HG02763 (cell line): ENCODE results near the gene FSTL5.

Experiments
- ATAC-seq: cut with Tn5 transposase; IDR thresholded peaks from one replicate; pipeline ENCODE4 v1.9.1; 2021; ENCODE audit warnings: mild to moderate bottlenecking, moderate library complexity; ENCODE audit not compliant: unreplicated experiment

Gene FSTL5

DNA sequence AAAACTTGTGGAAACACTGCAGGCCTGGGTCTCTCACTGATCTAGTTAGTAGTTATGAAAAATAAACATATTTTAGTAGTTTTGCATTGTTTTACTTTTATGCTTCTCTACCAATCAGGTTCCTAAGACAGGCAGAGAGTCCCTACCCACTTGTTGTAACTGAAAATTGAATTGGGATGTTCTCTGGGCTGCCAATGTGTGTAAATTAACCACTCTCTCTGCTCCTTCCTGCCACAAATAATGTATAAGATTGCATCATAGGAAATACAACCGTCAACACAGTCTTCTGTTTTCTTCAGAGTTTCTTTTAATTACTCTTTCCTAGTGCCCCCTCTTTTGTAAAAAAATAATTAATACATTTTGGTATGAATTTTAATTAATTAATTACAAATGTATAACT, 677.3 kb downstream of the FSTL5 start:
- no peak for ATAC-seq

DNA sequence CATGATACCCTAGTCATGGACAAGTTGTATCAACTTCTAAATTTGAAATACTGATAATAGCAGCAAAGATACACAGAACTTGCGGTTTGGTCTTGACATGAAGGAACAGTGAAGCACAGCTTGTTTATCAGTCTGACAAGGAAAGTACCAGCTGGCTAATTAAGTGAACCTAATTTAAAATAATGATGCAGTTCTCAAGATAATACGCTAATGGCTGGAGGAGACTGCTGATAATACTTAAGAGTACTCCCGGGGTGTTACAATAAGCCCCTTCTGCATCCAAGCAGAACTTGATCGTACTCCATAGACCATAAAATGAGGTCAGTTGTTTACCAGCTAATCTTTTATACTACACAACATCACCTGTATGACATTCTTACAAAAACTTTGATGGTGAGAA, 697.5 kb downstream of the FSTL5 start:
- no peak for ATAC-seq

DNA sequence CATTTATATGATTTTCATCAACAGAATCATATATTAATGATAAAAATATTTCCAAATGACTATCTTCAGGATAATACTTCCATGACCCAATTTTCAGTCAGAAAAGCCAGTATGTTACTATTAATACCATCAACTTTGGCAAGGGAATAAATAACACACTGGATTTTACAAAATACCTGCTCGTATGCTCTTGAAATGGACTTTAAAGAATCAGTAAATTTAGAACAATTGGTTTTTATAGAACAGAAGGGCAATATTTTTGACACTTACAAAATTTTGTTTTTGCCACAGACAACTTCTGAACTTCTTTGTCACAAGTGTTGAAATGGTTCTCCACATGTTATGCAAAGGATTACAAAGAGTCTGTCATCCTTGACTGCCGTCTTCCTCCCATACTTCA, 700.4 kb downstream of the FSTL5 start:
- ATAC-seq, result no peak

DNA sequence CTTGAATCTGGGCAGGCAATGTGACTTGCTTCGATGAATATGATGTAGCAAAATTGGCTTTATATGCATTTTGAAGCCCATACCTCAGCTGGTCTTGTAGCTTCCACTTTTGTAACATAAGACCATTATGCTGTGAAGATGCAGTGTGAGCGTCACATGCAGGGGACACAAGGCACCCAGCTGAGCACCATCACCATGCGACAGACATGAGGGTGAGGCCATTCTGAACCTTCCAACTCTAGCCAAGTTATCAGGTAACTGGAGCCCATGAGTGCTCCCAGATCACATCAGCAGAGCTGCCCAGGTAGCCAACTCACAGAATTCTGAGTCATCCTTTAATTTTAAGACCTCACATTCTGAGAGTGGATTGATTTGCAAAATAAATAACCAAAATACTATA, 705.9 kb downstream of the FSTL5 start:
- no peak for ATAC-seq

DNA sequence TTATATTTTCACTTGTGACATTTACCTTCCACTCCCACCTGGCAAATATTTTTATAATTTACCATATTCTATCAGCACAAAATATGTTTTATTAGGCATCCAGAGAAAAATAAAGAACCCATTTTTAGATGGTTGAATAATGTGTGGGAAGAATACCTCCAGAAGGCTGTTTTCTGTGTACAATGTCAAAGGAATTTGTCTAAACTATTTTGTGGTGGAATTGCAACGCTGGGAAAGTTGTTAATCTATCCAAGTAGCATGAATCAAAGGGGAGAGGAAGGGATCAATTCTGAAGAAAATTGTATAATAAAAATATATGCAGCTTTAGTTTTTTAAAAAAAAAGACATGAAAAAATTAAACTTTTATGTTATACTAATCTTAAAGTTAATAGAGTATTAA, 706.5 kb downstream of the FSTL5 start:
- ATAC-seq, result no peak

DNA sequence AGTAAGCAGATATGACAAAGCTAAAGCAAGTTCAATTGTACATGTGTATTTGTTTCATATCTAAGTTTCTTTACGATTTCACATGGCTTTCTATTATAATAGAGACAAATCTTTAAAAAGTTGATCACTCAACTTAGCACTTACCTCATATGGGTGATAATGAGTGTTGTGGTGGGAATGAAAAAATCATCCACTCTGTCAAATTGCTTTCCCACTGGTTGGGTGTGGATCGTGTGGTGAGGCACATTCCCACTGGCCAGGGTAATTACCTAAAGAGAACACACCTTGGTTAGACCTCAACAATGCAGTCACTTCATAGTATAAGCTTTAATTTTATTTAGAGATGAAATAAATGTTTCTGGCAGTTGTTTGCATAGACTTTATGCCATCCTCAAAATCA, 708.9 kb downstream of the FSTL5 start:
- ATAC-seq, result no peak

DNA sequence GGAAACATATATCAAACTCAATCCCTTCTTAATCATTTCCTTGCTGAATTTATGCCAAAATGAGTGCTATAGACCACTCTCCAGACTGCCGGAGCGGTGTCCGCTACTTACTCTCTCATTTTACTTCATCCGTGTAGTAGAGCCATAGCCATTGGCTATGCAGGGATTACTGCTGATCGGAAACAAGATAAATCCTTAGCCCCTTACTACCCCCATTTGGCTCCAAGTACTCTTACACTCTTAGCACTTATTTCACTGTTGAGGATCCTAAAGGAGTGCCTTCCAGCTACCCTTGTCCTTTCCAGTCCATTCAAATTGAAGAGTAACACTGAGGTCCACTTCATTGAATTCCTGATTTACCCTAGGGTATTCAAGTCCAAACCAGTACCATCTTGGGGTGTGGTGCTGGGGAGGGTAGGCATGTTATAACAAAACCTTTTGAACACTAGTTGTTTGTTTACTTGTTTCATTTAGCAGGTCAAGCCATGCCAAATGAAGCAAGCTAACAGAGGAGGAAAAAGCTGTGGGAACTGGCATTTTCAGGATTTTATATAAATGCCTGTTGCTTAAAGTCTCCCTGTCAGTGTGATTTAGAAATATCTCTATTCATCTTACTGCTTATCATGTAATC, 715.1 kb downstream of the FSTL5 start:
- ATAC-seq, result no peak

DNA sequence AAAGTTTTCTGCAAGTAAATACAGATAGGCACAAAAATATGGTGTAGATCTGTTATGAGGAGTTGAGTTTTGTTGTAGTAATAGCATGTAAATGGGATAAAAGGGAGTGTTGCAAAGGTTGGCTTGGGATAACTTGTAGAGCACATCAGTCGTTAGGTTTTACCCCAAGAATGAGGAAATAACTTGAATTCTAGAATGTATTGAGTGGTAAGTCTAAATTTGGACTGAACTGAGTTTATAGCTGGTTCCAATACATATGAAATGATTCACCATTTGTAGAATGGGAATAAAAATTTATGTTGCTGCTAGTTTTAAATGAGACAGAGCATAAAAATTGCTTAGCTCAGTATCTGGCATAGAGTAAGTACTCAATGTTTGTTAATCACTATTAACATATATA, 719.2 kb downstream of the FSTL5 start:
- no peak for ATAC-seq

DNA sequence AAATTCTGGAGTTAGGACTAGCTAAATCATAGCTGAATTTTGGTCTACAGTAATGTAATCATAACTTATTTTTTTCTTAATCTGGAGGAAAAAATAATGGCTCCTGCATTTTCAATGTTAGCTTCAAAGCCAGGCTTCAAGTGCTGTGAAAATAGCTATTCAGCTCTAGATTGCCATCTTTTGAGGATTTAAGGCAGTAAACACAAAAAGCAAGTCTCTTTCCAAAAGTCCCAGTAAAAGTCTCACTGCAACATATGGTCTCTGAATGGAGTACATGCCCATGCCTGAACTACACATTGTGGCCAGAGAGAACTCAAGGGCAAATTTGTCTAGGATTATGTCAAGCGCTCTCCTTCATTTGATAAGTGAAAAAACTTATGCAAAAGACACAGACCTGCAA, 720.9 kb downstream of the FSTL5 start:
- ATAC-seq, result no peak

DNA sequence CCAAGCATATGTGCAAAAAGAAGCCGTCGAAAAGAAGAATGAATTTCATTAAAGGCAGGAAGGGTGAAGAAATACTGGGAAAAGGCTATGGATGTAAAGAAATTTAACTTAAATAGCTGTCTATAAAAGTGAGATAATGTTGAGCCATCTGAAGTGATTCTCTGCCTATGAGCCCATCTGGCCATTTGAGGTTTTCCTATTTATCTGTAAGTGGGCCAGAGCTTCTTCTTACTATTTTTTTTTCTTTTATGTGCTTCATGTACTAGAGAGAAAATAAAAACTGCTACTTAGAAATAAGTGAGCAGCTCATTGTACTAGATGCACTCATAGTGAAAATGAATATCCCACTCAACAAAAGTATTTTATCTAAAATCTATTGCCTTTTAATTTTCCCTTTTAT, 725.7 kb downstream of the FSTL5 start:
- ATAC-seq, result no peak

DNA sequence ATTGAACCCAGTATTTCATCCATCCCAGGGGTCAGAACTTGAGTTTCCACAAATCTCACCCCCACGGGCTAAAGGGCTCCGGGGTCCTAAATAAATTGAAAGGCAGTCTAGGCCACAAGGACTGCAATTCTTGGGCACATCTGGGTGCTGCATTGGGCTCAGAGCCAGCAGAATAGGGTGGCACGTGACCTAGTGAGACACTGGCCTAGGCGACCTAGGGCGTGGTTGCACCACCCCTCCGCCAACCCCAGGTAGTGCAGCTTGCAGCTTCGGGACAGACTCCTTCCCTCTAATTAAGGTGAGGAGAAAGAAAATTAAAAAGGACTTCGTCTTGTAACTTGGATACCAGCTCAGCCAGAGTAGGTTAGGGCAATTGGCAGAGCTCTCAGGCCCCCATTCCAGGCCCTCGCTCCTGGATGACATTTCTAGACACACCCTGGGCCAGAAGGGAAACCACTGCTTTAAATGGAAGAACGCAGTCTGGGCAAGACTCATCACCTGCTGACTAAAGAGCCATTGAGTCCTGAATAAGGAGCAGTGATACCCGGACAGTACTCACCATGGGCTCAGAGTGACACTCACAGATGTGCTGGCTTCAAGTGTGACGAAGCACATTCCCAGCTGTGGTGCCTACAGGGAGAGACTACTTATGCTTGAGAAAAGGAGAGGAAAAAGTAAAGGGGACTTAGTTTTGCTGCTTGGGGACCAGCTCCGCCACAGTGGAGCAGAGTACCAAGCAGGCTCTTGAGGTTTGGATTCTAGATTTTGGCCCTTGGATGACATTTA, 735.4 kb downstream of the FSTL5 start:
- ATAC-seq, result no peak

DNA sequence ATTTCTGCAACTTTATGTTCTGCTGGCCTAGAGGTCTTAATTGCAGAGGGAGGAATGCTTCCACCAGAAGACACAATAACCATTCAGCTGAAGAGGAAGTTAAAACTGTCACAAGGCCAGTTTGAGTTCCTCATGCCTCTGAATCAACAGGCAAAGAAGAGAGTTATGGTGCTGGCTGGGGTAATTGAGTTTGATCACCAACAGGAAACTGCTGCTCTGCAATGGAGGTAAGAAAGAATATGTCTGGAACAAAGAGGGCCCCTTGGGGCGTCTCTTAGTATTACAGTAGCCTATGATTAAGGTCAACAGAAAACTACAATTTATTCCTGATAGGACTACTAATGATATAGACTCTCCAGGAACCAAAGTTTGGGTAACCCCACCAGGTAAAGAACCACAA, 744.0 kb downstream of the FSTL5 start:
- ATAC-seq, result no peak

DNA sequence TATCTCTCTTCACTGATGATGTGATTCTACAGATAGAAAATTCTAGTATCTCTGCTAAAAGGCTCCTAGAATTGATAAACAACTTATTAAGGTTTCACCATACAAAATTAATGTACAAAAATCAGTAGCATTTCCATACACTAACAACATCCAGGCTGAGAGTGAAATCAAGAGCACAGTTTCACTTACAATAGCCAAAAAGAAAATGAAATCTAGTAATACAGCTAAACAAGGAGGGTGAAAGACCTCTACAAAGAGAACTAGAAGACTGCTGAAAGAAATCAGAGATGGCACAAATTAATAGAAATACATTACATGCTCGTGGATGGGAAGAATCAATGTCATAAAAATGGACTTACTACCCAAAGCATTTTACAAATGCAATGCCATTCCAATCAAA, 751.9 kb downstream of the FSTL5 start:
- no peak for ATAC-seq

DNA sequence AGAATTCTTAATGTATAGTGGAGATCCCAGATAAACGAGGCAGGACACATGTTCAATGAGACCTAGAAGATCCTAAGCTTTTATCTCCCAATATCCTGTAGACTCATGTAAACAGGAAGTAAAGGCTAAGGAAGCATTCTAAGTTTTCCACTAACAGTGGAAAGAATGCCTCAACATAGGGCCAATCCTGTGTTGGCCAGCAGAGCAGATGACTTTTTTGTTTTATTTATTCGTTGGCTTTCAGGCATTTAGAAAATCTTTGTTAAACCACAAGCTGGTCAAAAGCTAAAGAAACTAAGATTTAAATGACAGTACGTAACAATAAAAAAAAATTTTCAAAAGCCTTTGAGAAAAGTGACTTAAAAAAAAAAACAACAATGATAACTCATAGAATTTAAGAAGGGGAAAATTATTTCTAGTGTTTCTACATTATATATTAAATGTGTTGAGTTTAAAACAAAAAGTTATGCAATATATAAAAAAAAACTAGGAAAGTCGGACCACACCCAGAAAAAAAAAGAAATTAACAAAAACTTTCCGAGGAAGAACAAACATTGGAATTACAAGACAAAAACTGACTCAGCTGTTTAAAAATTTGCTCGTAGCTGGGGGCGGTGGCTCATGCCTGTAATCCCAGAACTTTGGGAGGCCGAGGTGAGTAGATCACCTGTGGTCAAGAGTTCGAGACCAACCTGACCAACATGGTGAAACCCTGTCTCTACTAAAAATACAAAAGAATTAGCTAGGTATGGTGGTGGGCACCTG, 759.3 kb downstream of the FSTL5 start:
- ATAC-seq, result no peak

DNA sequence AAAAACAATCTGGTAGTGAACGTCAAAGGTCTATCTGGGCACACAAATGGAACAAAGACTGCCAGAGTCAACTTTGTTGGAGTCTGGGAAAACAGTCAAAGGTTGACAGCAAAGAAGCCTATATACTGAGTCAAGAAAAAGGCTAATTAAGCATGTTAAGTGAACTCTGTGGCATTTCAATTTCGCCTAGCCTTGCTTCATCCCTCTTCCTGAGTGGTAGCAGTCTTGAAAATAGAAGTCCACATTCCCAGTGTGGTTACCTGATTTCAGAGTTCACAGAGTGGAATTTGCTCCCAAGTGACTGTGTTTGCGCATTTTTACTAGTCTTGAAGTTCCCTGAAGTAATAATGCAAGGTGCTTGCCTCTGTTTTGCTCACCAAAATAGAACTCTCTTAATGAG, 760.0 kb downstream of the FSTL5 start:
- ATAC-seq, result no peak

DNA sequence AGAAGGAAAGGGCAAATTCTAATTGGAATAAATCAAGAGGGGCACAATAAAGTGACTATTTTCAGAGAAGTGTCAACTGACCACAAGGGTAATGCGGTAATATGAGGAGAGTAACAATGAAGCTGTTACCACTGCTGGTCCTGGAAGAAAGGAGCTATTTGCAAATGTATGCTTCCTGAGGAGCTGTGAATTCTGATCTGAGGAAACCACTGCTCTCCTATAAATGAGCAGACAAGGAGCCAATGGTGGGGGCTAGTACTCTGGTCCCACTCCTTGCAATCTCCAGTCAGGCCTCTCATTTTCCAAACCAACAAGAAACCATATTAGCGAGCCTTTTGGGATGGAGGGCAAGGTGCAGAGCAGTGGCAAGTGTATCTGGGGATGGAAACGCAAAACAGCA, 770.2 kb downstream of the FSTL5 start:
- no peak for ATAC-seq

DNA sequence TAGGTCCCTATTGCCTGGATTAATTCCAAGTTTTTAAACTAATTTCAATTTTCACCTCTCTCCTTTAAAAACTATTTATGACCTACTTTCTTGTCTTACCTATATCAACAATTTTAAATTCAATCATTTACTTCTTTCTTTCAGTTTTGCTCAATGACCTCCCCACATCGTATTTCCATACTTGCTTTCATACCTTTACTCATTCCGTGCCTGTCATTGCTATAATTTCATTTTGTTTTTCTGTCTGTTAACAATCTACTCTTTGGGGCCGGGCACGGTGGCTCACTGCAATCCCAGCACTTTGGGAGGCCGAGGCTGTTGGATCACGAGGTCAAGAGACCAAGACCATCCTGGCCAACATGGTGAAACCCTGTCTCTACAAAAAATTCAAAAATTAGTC, 781.1 kb downstream of the FSTL5 start:
- no peak for ATAC-seq

DNA sequence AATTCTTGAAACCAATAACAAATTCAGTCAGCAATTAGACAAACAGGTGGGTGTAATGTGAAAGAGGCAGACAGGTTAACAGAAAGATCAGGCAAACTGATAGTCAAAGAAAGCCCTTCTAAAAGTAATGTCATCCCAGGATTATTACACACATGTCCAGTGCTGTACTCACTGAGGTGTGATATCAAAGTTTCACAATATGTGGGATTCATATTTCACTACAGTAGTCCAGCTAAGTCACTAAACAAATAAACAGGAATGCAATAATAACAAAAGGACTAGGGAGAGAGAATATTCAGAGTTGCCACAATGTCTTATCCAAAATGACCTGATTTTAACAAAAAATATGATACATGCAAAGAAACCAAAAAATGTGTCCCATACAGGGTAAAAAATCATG, 787.5 kb downstream of the FSTL5 start:
- no peak for ATAC-seq

DNA sequence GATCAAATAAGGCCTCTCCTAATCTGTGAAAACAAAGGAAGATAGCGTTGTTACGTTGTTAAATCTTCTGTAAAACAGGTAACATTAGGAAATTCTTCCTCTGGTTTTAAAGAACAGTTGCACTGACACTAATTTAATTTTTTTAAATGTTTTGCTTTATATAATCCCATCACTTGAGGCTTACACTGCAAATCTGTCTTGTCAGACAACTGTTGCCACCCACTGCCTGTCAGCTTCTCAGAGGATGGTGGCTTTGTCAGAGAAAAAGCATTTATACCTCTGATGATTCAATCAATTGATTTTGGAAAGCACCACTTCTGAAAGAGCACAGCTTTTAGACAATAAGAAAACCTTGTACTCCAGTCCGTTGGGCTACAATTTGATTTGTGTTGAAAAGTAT, 799.1 kb downstream of the FSTL5 start:
- no peak for ATAC-seq

DNA sequence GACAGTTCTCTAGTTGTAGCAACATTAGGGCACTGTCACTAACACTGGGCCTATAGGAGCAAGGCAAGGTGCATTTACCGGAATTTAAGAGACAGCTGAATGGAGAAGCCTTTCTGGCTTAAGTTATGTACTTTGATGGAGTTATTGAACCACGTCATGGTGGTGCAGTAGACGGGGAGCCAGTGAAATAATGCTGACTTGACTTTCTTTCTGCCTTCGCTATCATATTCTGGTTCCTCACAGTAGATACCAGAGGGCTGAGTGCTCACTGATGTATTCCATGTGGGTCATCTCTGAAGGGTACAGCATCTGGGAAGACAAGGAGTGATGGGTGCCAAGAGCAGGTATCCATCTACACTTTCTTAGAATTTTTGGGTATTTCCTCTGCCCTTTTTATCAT, 802.8 kb downstream of the FSTL5 start:
- ATAC-seq, result no peak

DNA sequence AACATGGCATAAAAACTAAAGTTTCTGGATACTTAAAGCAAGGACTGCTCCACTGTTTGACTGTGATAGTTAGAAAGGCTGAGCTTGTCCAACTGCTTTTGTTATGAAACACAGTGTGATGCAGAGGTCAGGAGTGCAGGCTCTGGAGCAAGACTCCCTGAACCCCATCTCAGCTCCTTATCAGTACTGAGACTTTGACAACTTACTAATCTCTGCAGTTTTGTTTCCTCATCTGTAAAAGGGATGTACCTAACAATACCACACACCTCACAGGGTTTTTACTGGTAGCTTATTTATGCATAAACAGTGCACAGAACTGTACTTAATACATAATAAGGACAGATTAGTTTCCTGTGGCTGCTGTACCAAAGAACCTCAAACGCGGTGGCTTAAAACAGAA, 804.3 kb downstream of the FSTL5 start:
- ATAC-seq, result no peak

DNA sequence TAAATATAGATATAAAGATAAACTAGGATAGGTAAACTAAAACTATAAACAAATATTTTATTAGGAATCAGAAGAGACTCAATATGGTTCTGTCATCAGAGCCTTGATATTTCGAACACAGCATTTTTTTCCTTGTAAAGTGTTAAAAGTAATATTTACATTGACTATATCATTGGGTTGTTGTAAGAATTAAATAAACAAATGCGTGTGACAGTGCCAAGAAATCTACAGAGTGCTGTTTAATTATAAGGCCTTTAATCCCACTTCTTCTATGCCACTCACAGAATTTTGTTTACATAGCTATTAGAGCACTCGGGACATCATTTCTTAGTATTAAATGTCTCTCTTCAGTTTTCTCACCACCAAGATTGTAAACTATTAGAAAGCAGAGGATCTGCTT, 807.4 kb downstream of the FSTL5 start:
- no peak for ATAC-seq
